Activated T-helper 9 cell treated with anti-CD3 and anti-CD28 coated beads, Interleukin-2, amount 50 U/mL, for 16 hours (primary cell): ENCODE data around the gene RNF126.
A peak's percentile ranks its signal among the peaks of the same experiment; 100 is the strongest.
"Not testable (repeated sequence)": the region's sequence is repeated elsewhere in the genome, so short reads cannot be mapped to it uniquely, and the experiment has no call there.

Experiments
- DNase-seq: peaks from one replicate; pipeline ENCODE4 v3.0.0-alpha.2; 2020; ENCODE audit warnings: low read depth

Gene RNF126

DNA sequence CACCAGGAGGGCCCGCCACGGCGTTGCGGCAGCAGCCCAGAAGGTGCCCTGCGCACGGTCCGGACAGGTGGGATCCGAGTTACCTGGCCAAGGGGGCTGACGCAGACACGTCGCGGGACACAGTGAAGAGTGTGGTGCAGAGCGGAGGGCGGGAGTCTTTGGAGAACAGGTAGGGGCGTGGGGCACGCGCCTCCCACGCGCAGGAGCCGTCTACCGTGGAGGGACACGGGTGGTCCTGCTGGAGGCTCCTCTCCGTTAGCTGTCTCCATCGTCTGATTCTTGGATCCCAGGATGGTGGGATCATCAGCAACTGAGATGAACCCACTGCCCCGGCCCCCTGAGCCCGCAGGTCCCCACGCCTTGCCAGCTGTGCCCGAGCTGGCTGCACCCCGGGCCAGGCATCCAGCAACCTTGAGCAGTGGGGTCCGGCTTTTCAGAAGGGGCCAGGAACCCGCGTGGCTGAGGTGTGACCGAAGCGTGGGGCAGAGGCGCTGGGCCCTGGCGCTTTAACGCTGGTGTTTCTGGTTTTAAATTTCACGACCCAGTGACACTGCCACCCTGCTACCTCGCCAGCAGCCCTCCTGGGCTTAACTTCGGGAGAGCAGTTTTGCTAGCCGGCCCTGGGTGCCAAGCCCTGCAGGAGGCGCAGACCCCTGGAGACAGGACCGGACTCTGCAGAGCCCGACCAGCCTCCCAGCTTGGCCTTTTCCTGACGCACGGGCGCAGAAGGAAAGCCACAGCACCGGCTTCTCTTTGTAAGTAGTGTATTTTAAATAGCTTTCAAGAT is 16.0 kb downstream of the RNF126 start:
- DNase-seq: no peak

DNA sequence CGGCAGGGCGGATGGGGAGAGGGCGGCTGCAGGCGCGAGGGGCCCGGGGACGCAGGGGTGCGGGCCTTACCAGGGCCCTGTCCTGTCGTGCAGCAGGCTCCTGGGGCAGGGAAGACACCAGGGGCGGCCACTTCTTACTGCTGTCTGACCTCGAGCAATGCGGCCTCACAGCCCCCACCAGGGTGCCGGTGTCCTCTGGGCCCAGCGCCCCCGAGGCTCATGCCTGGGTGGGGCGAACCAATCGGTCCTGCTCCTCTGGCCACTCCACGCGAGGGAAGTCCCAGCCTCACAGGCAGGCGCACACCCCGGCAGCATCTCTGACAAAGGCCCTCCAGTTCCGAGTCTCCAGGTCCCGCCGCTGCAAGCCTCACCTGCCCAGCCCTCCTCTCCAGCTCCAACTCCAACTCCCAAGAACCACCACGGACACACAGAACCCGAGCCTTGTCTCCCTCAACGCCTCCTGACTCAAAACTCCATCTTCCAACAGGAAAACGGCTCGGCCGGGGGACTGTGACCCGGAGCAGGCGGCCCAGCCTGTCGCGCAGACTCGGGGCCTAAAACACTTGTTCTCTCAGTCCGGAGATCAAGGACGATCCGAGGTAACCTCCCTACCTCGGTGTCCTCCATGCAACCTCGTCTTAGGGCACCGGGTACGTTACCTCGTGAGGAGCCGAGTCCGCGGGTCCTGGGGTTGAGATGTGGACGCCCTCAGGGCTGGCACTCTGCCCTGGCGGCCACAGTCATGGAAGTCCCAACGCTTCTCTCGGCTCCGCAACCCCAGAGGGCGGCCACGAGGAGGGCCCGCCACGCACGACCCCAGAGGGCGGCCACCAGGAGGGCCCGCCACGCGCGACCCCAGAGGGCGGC is 16.9 kb downstream of the RNF126 start:
- DNase-seq: no peak

DNA sequence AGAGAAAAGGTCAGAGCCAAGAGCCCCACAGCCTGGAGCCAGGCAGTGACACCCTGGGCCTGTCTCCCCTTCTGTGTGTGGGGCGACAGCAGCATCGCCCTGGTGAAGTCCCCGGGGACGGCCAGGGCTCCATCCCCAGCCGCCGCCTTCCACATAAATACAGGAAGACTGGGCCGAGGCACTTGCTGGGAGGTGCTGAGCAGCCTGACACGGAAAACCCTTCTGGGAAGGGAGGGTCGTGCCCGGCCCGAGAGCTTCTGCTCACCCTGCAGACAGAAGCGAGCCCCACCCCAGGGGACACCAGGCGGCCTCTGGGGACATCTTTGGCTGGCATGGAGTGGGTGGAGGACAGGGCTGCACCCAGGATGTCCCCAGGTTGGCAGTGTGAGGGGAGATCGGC is 18.2 kb downstream of the RNF126 start:
- no peak for DNase-seq

DNA sequence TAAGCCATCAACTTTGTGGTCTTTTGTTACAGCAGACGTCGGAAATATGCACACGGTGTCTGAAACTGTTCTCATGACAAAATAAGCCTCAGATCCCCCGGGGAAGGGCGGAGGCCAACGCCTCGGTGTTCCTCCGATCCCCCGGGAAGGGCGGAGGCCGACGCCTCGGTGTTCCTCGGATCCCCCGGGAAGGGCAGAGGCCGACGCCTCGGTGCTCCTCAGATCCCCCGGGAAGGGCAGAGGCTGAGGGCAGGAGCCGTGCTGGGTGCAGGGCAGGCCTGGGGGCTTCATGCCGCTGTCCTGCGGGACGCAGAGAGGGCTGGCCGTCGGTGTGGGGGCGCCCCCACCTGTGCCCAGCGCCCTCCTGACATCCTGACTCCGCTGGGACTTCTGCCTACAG is 18.7 kb downstream of the RNF126 start:
- DNase-seq: no peak

DNA sequence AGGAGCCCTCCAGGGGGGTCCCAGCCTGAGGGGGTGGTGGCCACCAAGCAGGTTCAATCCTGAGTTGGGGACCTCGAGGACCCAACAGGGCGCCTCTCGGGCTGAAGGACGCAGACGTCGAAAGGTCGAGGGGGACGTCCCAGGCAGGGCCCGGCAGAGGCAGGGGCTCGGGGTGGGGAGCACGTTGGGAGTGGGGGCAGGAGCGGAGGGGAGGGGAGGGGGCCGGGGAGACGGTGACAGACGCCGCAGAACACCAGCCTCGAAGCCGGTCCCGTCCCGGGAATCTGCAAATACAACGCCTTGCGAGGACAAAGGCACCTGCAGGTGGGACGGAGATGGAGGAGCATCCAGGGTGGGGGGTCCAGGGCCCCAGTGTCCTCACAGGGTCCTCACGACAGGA is 19.3 kb downstream of the RNF126 start:
- no peak for DNase-seq

DNA sequence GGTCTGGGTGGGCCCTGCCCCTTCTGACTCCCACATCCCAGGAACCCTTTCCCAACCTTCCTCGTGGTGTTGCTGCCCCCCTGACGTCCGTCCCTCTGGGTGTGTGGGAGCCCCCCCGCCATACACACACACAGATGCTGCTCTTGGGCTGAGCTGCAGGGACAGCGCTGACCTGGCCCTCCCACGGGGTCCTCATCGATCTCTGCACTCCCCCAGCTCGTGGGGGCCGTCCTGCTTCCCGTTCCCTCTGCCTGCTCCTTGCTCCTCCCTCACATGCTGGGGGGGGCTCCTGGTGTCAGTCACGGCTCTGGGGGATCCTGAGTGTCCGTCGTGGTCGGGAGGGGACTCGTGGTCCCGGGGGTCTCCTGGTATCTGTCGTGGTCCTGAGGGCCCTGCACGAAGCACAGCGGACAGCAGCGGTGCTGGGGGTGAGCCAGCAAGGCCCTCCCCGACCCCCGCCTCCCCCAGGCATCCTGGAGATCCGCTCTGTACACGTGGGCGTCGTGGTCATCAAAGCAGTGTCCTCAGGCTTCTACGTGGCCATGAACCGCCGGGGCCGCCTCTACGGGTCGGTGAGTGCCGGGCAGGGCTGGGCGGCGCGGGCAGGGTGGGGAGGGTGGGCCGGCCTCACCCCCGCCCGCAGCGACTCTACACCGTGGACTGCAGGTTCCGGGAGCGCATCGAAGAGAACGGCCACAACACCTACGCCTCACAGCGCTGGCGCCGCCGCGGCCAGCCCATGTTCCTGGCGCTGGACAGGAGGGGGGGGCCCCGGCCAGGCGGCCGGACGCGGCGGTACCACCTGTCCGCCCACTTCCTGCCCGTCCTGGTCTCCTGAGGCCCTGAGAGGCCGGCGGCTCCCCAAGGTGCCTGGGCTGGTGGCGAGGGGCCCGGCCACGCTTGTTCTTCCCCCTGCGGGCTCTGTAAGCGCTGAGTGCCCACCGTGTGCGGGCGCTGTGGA is 20.0 kb downstream of the RNF126 start:
- DNase-seq: no peak

DNA sequence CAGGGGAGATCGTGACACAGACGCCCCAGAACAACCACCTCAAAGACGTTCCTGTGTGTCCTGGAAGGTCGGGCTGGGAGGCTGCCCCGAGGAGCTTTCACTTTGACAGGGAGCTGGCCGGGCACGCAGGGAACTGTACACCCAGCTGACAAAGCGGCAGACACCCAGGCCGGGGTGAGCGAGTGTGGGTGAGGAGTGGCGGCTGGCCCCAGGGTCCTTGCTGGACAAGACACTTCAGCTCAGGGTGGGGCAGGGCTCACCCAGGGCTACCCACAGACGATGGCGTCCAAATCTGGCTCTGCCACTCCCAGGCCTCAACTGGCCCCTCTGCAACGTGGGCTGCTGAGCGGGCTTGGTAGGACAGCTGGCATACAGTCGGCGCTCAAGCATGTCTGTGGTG is 21.3 kb downstream of the RNF126 start:
- DNase-seq: no peak

DNA sequence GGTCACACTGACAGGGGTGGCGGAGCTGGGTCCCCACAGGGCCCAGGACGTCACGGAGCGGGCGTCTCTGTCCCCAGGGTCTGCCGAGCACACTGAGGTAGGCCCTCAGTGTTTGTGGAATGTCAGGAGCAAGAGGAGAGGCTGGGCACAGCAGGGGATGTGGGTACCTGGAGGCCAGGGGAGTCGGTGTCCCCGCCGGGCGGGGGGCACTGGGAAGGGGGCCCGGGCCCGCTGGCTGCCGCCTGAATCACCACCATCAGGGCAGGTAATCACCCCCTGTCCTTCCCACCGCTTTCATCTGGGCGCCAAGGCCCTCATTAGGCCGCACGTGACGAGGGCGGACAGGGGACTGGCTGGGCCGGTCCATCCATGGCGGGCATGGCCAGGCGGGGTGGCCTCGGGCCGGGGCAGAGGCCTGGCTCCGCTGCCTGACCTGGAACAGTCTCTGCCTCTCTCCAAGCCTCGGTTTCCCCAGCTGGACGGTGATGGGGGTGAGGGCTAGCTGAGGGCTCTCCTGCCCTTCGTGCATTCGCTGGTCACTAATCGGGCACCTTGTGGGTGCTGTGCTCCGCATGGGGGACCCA is 22.3 kb downstream of the RNF126 start:
- no peak for DNase-seq

DNA sequence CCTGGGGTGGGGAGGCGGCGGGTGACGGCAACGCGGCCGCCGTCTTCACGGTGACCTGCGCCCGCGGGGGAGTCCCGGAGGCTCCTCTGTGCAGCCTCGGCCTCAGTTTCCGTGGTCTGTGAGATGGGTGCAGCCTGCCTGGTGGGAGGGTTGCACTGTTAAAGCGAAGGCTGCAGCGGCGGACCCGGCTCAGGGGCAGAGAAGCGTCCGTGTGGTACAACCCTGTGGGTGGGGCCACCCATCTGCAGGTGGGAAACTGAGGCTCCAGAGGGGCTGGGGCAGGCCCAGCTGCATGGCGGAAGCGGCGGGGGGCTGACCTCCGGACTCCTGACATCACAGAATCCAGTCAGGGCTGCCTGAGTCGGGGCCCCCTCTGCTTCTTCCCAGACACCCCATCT is 22.9 kb downstream of the RNF126 start:
- no peak for DNase-seq

DNA sequence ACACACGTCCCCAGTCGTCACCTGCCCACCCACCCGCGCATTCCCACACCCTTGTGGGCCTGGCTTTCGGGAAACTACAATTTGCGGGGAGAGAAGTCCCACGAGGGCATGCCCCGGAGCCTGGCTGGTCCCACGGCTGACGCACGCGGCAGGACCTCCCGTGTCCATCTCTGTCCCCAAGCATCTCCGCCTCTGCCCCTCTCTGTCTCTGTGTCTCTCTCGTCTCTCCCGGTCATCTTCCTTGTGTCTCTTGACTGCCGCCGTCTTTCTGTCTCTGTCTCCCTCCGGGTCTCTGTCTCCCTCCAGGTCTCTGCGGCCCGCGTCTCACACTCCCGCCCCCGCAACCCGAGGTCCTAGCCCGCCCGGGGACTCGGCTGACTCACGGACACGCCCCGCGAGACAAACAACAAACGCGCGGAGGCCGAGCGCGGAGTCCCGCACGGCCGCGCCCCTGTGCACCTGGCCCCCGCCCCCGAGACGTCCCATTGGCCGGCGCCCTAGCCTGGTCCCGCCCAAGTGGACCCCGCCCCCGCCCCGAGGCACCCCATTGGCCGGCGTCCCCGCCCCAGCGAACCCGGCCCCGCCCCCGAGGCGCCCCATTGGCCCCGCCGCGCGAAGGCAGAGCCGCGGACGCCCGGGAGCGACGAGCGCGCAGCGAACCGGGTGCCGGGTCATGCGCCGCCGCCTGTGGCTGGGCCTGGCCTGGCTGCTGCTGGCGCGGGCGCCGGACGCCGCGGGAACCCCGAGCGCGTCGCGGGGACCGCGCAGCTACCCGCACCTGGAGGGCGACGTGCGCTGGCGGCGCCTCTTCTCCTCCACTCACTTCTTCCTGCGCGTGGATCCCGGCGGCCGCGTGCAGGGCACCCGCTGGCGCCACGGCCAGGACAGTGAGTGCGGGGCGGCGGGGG is 23.5 kb downstream of the RNF126 start, which contains the start of gene FGF22:
TSS of gene FGF22 (plus strand) at position 627 of the 908 bp plus-strand sequence. CDS start at position 674, 47 bp downstream.
- peak; percentile 95 for DNase-seq

DNA sequence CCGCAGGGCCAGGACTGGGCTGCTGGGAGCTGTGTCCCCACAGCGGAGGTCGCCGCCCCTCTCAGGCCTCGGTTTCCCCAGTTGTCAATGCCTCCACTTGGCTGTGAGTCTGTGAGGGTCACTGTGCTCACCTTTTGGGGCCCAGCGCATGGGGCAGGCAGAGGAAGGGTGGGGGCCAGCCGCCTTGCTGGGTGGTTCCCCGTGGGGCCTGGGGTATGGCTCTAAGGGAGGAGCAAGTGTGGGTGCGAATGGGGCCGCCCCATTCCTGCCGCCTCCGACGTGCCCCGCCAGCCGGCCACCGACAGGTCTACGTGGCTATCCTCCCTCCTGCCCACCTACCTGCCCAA is 24.1 kb downstream of the RNF126 start:
- DNase-seq: no peak

DNA sequence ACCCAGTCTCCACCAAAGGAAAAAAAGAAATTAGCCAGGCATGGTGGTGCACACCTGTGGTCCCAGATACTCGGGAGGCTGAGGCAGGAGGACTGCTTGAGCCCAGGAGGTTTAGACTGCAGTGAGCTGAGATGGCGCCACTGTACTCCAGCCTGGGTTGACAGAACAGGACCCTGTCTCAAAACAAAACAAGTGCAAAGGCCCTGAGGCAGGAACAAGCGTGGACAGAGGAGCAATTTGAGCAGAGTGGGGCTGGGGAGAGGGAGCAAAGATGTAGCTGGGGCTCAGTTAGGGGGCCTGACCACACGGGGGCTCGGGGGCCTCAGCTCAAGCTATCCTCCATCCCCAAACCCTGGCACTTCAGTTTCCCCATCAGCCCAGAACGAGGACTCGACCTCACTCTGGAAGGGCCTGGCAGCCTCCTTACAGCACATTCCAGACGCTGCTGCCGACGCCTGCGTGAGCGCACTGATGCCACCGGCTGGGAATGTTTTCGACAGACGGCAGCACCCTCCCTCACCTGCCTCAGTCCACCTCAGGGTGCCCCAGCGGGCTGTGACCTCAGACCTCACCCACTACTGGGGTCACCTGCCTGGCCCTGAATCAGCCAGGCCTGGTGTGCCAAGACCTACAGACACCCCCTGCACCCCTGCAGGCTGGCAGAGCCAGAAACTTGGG is 27.9 kb downstream of the RNF126 start:
- no peak for DNase-seq

DNA sequence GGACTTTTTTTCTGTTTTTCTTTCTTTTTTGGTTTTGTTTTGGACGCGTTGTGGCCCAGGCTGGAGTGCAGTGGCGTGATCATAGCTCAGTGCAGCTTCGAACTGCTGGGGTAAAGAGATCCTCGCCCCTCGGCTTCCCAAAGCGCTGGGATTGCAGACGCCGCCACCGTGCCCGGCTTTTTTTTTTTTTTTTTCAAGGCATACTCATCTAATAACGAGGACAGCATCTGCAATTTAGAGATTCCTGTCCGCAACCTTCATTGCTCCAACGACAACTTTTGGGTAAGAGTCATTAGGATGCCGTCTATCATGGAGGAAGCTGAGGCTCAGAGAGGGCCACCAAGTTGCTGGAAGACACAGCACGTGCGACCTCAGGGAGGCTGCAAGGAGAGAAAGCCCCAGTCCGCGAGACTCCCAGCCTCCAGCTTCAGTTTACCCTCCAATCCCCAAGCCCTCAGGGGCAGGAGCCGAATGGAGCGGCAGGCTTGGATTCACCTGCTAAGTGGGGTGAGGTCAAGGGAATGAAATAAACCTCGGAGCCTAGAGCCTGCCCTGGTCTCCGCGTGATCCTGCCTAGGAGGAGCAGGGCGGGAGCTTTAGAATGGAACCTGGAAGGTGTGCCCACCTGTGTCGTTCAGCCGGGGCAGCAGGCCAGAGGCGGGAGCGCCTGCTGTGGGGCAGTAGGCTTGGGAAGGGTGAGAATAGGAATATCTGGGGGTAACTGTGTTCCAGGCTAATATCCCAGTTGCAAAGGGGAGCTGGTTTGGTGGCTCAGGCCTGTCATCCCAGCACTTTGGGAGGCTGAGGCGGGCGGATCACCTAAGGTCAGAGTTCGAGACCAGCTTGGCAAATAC is 29.0 kb downstream of the RNF126 start:
- no peak for DNase-seq

DNA sequence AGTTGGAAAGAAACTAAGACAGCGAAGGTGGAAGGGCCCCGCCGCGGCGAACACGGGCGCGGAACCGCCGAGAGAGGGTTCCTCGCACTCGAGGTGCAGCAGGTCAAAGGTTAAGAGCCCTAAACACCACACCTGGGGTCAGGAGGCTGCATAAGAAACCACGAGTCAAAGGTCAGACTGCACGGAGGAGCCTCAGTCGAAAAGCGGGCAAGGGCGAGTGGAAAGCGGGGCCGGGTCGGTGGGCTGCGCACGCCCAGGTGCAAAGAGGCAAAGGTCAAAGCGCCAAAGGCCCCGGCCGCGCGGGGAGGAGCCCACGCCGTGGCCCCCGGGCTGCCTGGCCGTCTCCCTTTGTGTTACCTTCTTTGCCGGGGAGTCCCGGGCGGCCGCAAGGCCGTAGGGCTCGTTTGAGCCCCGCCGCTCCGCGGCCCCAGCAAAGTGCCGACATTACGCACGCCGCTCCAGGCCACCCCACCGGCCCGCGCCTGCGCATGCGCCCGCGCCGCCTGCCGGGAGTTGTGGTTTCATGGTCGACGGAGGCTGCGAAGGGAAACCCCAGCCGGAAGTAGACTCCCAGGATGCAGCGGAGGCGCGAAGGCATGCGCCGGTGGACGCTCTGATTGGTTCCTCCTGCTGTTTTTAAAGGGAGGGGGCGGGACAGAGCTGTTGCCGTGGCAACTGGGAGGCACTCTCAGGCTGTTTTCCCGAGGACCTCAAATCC is 29.8 kb downstream of the RNF126 start, which contains the start of gene POLRMT:
TSS of gene POLRMT (minus strand) at position 470 of the 718 bp plus-strand sequence. CDS start at position 445, 25 bp downstream.
- DNase-seq: peak; percentile 94

DNA sequence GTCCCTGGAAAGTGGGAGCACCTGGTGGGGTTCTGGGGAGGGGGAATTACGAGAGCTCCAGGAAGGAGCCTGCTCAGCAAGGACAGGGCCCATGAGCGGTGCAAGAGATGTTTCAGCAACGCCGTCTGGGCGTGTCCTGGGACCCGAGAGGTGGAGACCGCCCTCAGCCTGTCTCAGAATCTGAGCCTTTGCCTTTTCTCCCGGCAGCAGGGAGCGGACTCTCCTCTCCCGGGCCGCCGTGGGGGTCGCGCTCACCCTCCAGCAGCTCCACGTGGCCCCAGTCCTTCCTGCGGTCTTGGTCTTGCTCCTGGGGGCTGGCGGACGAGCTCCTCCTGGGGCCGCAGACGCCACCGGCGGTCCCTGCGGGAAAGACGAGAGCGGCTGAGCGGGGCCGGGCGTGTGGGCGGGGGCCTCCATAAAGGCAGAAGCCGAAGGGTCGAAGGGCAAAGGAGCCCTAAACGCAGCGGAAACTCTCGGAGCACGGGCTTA is 30.4 kb downstream of the RNF126 start:
- DNase-seq: peak; percentile 32

DNA sequence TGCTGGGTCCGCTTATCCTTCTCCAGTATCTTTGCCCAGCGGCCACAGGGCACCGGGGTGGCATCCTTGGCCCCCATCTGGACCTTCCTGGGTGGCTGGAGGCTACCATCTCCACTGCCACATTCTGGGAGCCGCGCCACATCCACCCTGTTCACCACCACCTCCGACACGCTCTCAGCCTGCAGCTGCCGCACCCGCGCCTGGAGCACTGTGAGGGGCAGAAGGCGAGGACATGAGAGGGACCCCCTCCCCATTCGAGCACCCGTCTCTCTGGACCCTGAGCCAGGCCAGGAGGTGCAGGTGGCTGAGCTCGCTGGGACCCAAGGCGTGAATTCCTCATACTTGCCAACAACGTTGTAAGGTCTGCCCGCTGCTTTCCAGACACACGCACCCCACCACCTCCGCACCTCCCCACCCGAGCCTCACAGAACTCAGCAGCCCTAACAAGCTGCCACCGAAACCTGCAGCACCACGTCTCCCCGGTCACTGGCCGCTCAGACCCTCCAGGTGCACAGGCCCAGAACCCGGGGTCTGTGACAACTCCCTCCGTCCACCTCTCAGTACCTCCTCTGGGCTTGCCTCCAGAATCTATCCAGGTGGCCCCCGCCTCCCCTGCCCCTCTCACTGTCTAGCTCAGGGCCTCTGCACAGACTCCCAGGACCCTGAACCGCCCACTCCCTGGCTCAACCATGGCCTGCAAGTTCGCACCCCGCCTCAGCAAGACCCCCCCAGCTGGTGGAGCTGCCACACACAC is 32.9 kb downstream of the RNF126 start:
- no peak for DNase-seq

DNA sequence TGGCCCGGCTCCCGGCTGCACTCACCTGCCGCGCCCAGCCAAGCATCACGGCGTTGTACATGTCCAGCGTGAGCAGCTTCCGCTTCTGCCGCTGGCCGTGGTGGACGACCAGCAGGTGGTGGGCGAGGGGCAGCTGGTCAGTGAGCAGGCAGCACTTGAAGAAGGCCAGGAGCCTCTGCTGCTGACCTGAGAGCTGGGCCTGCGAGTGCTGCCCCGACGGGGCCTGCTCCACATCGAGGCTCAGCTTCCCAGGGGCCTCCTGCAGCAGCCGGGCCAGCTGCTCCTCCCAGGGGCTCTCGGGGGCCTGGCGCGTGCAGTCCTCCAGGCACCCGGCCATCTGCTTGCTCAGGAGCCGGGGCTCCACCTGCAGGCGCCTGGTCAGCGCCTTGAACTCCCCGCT is 33.5 kb downstream of the RNF126 start:
- DNase-seq: not testable (repeated sequence)
